Thyroid gland (tissue), 4 donors: ENCODE measurements around the gene RNF5. TPM values are rescaled to one million over a fixed set of nuclear protein-coding genes. Genes with fewer than 3 reads are reported as not detected.

ENCODE experiments used
- DNase-seq, 2 donors: peaks; one replicate each; pipeline ENCODE4 v3.0.0-alpha.2; 2019
- H3K27ac ChIP-seq, 3 donors: fragments of 200-600 bp; sonication (generic); 1 replicate in 2 of 3; 2 replicates in 1 of 3; pipeline ENCODE4 v1.5.1; 2016 to 2019; ENCODE audit warnings: mild to moderate bottlenecking in 1 of 3, moderate library complexity in 1 of 3
- H3K27me3 ChIP-seq: fragments of 200-600 bp; sonication (generic); one replicate; pipeline ENCODE4 v1.5.1; 2019
- H3K36me3 ChIP-seq, 2 donors: fragments of 200-600 bp; sonication (generic); one replicate each; pipeline ENCODE4 v1.5.1; 2016 to 2019
- H3K4me1 ChIP-seq, 2 donors: fragments of 200-600 bp; sonication (generic); one replicate each; pipeline ENCODE4 v1.5.1; 2017 to 2019
- H3K4me3 ChIP-seq, 3 donors: fragments of 200-600 bp; sonication (generic); replicated peaks in 1 of 3; 1 replicate in 2 of 3; 2 replicates in 1 of 3; pipeline ENCODE4 v1.5.1; 2016; ENCODE audit warnings: mild to moderate bottlenecking in 1 of 3
- H3K9me3 ChIP-seq: fragments of 200-600 bp; sonication (generic); one replicate; pipeline ENCODE4 v1.5.1; 2017
- POLR2A ChIP-seq, 2 donors: fragments of 450-650 bp; IDR thresholded peaks; one replicate each; pipeline ENCODE4 v1.6.1; 2017; ENCODE audit warnings: antibody characterized with exemption in 2 of 2, mild to moderate bottlenecking in 2 of 2, moderate library complexity in 1 of 2
- WGBS, 2 donors: methylation state at CpG; one replicate each; pipeline ENCODE4 v1.1.5; 2017; 5-methylcytosine and 5-hydroxymethylcytosine counted together
- intact Hi-C: fragments of 100-400 bp; cut with DNase I; formaldehyde crosslinking; loops from one replicate; pipeline ENCODE4 v1.15.1; 2023
- total RNA-seq, 4 donors: library from RNA; depleted of rRNA; stranded (reverse); fragments of >200 nt; gene quantifications; one replicate each; pipeline ENCODE4 v1.2.3, GENCODE V29; 2016
- TF ChIP-seq, protein P1 (sequence below), 6 experiments: fragments of 200-600 bp in 3 of 6; fragments of 450-650 bp in 3 of 6; sonication (generic) in 3 of 6; IDR thresholded peaks; one replicate each; pipeline ENCODE4 v1.5.1; 2016 to 2019; ENCODE audit warnings: antibody characterized with exemption in 6 of 6, mild to moderate bottlenecking in 2 of 6, inconsistent platforms in 1 of 6, moderate library complexity in 1 of 6

Gene RNF5
- total RNA-seq, 4 donors from 2014 or later: 64.0 to 114 (median 107) TPM

DNA sequence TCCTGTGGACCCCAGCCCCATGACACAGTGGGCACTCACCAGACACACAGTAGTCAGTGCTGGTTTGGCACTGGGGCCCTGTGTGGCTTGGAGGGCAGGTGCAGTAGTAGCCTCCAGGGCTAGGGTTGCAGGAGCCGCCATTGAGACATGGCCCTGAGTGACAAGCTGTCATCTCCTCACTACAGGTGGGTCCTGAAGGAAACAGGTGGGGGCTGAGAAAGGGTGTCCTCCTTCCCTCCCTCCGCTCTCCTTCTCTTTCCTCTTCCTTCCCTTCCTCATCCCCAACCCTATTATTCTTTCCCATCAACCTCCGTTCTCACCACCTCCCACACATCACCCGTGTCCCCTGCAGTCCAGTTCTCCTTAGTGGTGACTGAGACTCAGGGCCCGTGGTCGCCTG is 35.4 kb downstream of the RNF5 start:
- Histone ChIP-seq H3K27me3 (no peaks in the 10 kb centered on the region), H3K27ac (no peak overlapping the region), H3K4me1 (no peaks in the 10 kb centered on the region), H3K9me3 (no peaks in the 10 kb centered on the region), H3K36me3 (no peaks in the 10 kb centered on the region), H3K4me3 (no peak overlapping the region)
- intact Hi-C loops: no loop called here
- 92 to 96% methylated on average over 6 of the region's 6 CpGs for WGBS, 2 donors
- DNase-seq: no peak
- TF ChIP-seq POLR2A (IDR thresholded peaks at IDR 0.05): no peak
- TF ChIP-seq, protein P1, sequence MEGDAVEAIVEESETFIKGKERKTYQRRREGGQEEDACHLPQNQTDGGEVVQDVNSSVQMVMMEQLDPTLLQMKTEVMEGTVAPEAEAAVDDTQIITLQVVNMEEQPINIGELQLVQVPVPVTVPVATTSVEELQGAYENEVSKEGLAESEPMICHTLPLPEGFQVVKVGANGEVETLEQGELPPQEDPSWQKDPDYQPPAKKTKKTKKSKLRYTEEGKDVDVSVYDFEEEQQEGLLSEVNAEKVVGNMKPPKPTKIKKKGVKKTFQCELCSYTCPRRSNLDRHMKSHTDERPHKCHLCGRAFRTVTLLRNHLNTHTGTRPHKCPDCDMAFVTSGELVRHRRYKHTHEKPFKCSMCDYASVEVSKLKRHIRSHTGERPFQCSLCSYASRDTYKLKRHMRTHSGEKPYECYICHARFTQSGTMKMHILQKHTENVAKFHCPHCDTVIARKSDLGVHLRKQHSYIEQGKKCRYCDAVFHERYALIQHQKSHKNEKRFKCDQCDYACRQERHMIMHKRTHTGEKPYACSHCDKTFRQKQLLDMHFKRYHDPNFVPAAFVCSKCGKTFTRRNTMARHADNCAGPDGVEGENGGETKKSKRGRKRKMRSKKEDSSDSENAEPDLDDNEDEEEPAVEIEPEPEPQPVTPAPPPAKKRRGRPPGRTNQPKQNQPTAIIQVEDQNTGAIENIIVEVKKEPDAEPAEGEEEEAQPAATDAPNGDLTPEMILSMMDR (IDR thresholded peaks at IDR 0.05): no peak

DNA sequence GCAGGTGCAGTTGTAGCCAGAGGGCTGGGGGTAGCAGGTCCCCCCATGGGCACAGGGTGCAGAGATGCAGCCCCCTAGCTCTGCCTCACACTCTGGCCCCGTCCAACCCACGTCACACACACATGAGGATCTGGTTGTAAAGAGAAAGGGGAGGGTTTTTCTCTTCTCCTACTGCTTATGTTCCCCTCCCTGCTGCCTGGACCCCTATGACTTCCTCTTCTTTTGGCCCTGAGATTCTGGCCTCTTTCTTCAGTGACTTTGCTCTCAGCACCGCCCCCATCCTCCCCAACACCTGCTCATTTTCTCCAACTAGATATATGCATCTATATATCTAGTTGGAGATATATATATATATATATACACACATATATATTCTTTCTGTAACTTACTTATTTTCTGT is 35.9 kb downstream of the RNF5 start:
- DNase-seq: no peak
- intact Hi-C loops: no loop called here
- no peak overlapping the region for H3K27ac ChIP-seq
- no peak overlapping the region for H3K4me3 ChIP-seq
- H3K27me3 ChIP-seq: no peaks in the 10 kb centered on the region
- H3K4me1 ChIP-seq: no peaks in the 10 kb centered on the region
- H3K36me3 ChIP-seq: no peaks in the 10 kb centered on the region
- 82 to 92% methylated on average over 3 of the region's 3 CpGs for WGBS, 2 donors
- H3K9me3 ChIP-seq: no peaks in the 10 kb centered on the region
- no peak for TF ChIP-seq POLR2A (IDR thresholded peaks at IDR 0.05)
- TF ChIP-seq, protein P1 (IDR thresholded peaks at IDR 0.05): no peak

GRCh38 chr6:32215617-32216016 is 37.4 kb downstream of the RNF5 start:
- 94 to 96% methylated on average over 4 of the region's 4 CpGs for WGBS, 2 donors
- Histone ChIP-seq H3K36me3 (no peaks in the 10 kb centered on the region), H3K4me3 (no peak overlapping the region), H3K27ac (no peak overlapping the region), H3K4me1 (no peaks in the 10 kb centered on the region), H3K9me3 (no peaks in the 10 kb centered on the region), H3K27me3 (no peaks in the 10 kb centered on the region)
- no peak for DNase-seq
- intact Hi-C loops: no loop called here
- TF ChIP-seq, protein P1 (IDR thresholded peaks at IDR 0.05): no peak
- no peak for TF ChIP-seq POLR2A (IDR thresholded peaks at IDR 0.05)

GRCh38 chr6:32216285-32216684 is 38.1 kb downstream of the RNF5 start:
- H3K4me1 ChIP-seq: no peaks in the 10 kb centered on the region
- H3K9me3 ChIP-seq: no peaks in the 10 kb centered on the region
- no peak overlapping the region for H3K27ac ChIP-seq
- TF ChIP-seq, protein P1 (IDR thresholded peaks at IDR 0.05): no peak
- no peak for TF ChIP-seq POLR2A (IDR thresholded peaks at IDR 0.05)
- H3K36me3 ChIP-seq: no peaks in the 10 kb centered on the region
- no peaks in the 10 kb centered on the region for H3K27me3 ChIP-seq
- WGBS, 2 donors: 79 to 88% methylated on average over 10 of the region's 10 CpGs
- intact Hi-C loops: no loop called here
- no peak for DNase-seq
- H3K4me3 ChIP-seq: no peak overlapping the region

DNA sequence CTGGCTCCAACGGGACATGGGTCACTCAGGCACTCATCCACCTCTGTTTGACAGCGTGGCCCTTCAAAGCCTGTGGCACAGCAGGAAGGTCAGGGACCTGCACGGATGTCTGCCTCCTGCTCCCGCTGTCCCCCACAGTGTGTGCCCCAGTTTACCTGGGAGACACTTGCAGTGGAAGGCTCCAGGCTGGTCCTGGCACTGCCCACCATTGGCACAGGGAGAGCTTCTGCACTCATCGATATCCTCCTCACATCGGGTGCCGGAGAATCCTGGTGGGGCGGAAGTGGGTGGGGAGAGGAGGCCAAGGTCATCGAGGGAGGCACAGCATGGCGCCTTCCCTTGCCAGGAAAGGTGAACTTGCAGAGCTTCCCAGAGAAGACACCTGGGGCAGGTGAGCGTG is 38.8 kb downstream of the RNF5 start:
- DNase-seq: no peak
- Histone ChIP-seq H3K36me3 (no peaks in the 10 kb centered on the region), H3K9me3 (no peaks in the 10 kb centered on the region), H3K27ac (no peak overlapping the region), H3K4me3 (no peak overlapping the region), H3K27me3 (no peaks in the 10 kb centered on the region), H3K4me1 (no peaks in the 10 kb centered on the region)
- intact Hi-C loops: no loop called here
- 87 to 93% methylated on average over 9 to 11 of the region's 11 CpGs for WGBS, 2 donors
- no peak for TF ChIP-seq POLR2A (IDR thresholded peaks at IDR 0.05)
- TF ChIP-seq, protein P1 (IDR thresholded peaks at IDR 0.05): no peak
